Glutamatergic neuron (in vitro differentiated cells): ENCODE data around the gene CCDC14. TPM values are rescaled to one million over a fixed set of nuclear protein-coding genes. Genes with fewer than 3 reads are reported as not detected.
"Not testable (repeated sequence)": the region's sequence is repeated elsewhere in the genome, so short reads cannot be mapped to it uniquely, and the experiment has no call there.

Source experiments
- DNase-seq: peaks from one replicate; pipeline ENCODE4 v3.0.0; 2022
- H3K27ac Mint-ChIP-seq: one replicate; pipeline ENCODE4 v1.8.0; 2020; ENCODE audit warnings: mild to moderate bottlenecking, mixed read lengths, inconsistent platforms; ENCODE audit not compliant: unreplicated experiment
- H3K27me3 Mint-ChIP-seq: one replicate; pipeline ENCODE4 v1.8.0; 2020; ENCODE audit warnings: mild to moderate bottlenecking, moderate library complexity, mixed read lengths, inconsistent platforms; ENCODE audit not compliant: unreplicated experiment
- H3K36me3 Mint-ChIP-seq: one replicate; pipeline ENCODE4 v1.8.0; 2020; ENCODE audit warnings: mild to moderate bottlenecking, mixed read lengths, inconsistent platforms; ENCODE audit not compliant: unreplicated experiment
- H3K4me1 Mint-ChIP-seq: one replicate; pipeline ENCODE4 v1.8.0; 2020; ENCODE audit warnings: mild to moderate bottlenecking, low read depth, mixed read lengths, inconsistent platforms; ENCODE audit not compliant: unreplicated experiment
- H3K4me3 Mint-ChIP-seq: one replicate; pipeline ENCODE4 v1.8.0; 2020; ENCODE audit warnings: mild to moderate bottlenecking, mixed read lengths, inconsistent platforms; ENCODE audit not compliant: unreplicated experiment
- H3K9me3 Mint-ChIP-seq: one replicate; pipeline ENCODE4 v1.8.0; 2020; ENCODE audit warnings: mild to moderate bottlenecking, moderate library complexity, mixed read lengths, inconsistent platforms; ENCODE audit not compliant: unreplicated experiment
- total RNA-seq: library from RNA; stranded (reverse); fragmentation: NEBNext Ultra II Directional; extraction: Animal tissue kit (Norgen Biotek cat#: 25700); gene quantifications from one replicate; pipeline ENCODE4 v1.2.1, GENCODE V29; 2021; ENCODE audit not compliant: unreplicated experiment
- TF ChIP-seq, protein P1 (sequence below): fragments of 200-600 bp; sonication (generic); IDR thresholded peaks from one replicate; pipeline ENCODE4 v1.5.0; 2021; ENCODE audit not compliant: partially characterized antibody, unreplicated experiment

The CCDC14 gene
- total RNA-seq, 1 donor from 2014 or later = 84.6 TPM

DNA sequence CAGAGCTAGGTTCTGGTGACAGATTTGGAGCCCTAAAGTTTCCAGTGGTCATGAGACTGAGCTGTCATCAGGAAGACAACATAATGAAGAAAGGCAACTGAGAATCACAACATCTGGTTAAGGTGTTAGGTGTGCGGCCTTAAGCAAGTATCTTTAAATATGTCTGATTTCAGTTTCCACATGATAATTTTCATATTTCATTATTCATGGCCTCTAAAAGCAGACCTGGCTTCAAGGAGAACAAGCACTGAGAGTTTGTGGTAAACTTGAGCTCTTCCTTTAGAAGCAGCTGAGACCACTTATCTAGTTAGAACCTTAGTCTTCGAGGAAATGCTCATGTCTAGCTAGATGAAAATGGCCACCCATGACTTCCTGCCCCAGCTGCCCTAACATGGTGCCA is 51.2 kb downstream of the CCDC14 start:
- Mint-ChIP-seq H3K36me3 (no peaks in the 10 kb centered on the region), H3K9me3 (no peaks in the 10 kb centered on the region), H3K27me3 (no peaks in the 10 kb centered on the region), H3K27ac (no peak overlapping the region), H3K4me1 (no peaks in the 10 kb centered on the region), H3K4me3 (no peak overlapping the region)
- TF ChIP-seq, protein P1, sequence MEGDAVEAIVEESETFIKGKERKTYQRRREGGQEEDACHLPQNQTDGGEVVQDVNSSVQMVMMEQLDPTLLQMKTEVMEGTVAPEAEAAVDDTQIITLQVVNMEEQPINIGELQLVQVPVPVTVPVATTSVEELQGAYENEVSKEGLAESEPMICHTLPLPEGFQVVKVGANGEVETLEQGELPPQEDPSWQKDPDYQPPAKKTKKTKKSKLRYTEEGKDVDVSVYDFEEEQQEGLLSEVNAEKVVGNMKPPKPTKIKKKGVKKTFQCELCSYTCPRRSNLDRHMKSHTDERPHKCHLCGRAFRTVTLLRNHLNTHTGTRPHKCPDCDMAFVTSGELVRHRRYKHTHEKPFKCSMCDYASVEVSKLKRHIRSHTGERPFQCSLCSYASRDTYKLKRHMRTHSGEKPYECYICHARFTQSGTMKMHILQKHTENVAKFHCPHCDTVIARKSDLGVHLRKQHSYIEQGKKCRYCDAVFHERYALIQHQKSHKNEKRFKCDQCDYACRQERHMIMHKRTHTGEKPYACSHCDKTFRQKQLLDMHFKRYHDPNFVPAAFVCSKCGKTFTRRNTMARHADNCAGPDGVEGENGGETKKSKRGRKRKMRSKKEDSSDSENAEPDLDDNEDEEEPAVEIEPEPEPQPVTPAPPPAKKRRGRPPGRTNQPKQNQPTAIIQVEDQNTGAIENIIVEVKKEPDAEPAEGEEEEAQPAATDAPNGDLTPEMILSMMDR = no peak
- DNase-seq = no peak

- Mint-ChIP-seq H3K9me3 (no peaks in the 10 kb centered on the region), H3K27me3 (no peaks in the 10 kb centered on the region), H3K27ac (no peak overlapping the region), H3K4me3 (no peak overlapping the region), H3K4me1 (no peaks in the 10 kb centered on the region), H3K36me3 (no peaks in the 10 kb centered on the region)
- no peak for DNase-seq
- TF ChIP-seq, protein P1 = no peak
Observed at GRCh38 chr3:123907720-123908119, 53.3 kb downstream of the CCDC14 start.

DNA sequence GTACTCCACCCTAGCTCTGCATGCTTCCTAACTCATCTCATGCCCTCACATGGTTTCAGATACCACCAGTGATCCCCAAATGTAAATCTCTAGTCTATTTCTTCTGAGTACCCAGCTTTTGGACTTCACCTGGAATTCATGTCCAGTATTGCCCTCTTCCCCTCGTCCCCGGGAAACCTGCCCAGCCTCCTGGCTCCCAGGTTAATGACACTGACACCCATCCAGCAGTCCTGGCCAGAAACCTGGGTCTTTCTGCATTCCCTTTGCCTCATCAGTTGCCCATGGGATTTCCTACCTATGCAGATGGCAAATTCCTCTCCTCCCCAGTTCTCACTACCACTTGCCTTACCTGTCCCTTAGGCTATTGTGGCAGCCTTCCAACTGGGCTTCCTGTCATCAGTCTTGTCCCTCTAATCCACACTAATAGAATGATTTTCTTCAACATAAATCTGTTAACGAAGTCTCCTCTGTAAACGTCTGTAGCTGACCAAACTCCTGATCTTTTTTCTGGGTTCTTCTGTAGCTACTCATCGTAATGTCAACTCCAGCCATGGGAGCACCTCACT is 61.6 kb downstream of the CCDC14 start:
- Mint-ChIP-seq H3K36me3 (no peaks in the 10 kb centered on the region), H3K4me3 (no peak overlapping the region), H3K27ac (no peak overlapping the region), H3K27me3 (no peaks in the 10 kb centered on the region), H3K4me1 (no peaks in the 10 kb centered on the region), H3K9me3 (peaks cover 3% of the 10 kb centered on the region)
- DNase-seq = no peak
- TF ChIP-seq, protein P1 = no peak

DNA sequence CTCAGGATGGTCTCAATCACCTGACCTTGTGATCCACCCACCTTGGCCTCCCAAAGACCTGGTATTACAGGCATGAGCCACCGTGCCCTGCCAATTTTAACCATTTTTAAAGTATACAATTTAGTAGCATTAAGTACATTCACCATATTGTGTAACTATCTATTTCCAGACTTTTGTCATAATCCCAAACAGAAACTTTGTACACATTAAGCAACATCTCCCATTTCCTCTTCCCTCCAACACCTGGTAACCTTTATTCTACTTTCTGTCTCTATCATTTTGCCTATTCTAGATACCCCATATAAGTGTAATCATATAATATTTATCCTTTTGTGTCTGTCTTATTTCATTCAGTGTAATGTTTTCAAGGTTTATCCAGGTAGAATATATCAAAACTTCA is 68.0 kb downstream of the CCDC14 start:
- Mint-ChIP-seq H3K4me1 (no peaks in the 10 kb centered on the region), H3K36me3 (peaks cover 18% of the 10 kb centered on the region), H3K27ac (no peak overlapping the region), H3K4me3 (no peak overlapping the region), H3K9me3 (peaks cover 4% of the 10 kb centered on the region), H3K27me3 (no peaks in the 10 kb centered on the region)
- no peak for DNase-seq
- TF ChIP-seq, protein P1 = no peak

GRCh38 chr3:123892195-123892594 is 68.8 kb downstream of the CCDC14 start:
- Mint-ChIP-seq H3K4me3 (no peak overlapping the region), H3K27ac (no peak overlapping the region), H3K27me3 (no peaks in the 10 kb centered on the region), H3K9me3 (peaks cover 4% of the 10 kb centered on the region), H3K36me3 (peaks cover 18% of the 10 kb centered on the region), H3K4me1 (no peaks in the 10 kb centered on the region)
- no peak for DNase-seq
- TF ChIP-seq, protein P1 = no peak

DNA sequence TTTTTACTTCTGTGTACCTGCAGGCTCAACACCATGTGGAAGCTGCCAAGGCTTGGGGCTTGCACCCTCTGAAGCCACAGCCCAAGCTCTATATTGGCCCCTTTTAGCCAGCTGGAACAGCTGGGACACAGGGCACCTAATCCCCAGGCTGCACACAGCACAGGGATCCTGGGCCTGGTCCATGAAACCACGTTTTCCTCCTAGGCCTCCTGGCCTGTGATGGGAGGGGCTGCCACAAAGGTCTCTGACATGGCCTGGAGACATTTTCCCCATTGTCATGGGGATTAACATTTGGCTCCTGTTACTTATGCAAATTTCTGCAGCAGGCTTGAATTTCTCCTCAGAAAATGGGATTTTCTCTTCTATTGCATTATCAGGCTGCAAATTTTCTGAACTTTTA is 70.0 kb downstream of the CCDC14 start:
- not testable (repeated sequence) for H3K4me3 Mint-ChIP-seq, H3K9me3 Mint-ChIP-seq

GRCh38 chr3:123890162-123890561 is 70.9 kb downstream of the CCDC14 start:
- H3K27ac Mint-ChIP-seq, H3K4me3 Mint-ChIP-seq, H3K9me3 Mint-ChIP-seq, H3K27me3 Mint-ChIP-seq, H3K4me1 Mint-ChIP-seq, DNase-seq: not testable (repeated sequence)
- H3K36me3 Mint-ChIP-seq = peaks cover 18% of the 10 kb centered on the region

More for the DNA sequence above, 70.0 kb downstream of the CCDC14 start:
- H3K4me1 Mint-ChIP-seq, DNase-seq, H3K27me3 Mint-ChIP-seq, H3K27ac Mint-ChIP-seq: not testable (repeated sequence)
- H3K36me3 Mint-ChIP-seq = peaks cover 18% of the 10 kb centered on the region
